ENCODE results near the gene CAMK2A. TPM values are rescaled to one million over a fixed set of nuclear protein-coding genes. Genes with fewer than 3 reads are reported as not detected.

Gene CAMK2A
- total RNA-seq, 4 donors from 2014 or later, result not detected

GRCh38 chr5:150186897-150187296 is 102.7 kb downstream of the CAMK2A start:
- TF ChIP-seq, protein P1, sequence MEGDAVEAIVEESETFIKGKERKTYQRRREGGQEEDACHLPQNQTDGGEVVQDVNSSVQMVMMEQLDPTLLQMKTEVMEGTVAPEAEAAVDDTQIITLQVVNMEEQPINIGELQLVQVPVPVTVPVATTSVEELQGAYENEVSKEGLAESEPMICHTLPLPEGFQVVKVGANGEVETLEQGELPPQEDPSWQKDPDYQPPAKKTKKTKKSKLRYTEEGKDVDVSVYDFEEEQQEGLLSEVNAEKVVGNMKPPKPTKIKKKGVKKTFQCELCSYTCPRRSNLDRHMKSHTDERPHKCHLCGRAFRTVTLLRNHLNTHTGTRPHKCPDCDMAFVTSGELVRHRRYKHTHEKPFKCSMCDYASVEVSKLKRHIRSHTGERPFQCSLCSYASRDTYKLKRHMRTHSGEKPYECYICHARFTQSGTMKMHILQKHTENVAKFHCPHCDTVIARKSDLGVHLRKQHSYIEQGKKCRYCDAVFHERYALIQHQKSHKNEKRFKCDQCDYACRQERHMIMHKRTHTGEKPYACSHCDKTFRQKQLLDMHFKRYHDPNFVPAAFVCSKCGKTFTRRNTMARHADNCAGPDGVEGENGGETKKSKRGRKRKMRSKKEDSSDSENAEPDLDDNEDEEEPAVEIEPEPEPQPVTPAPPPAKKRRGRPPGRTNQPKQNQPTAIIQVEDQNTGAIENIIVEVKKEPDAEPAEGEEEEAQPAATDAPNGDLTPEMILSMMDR (IDR thresholded peaks at IDR 0.05; ENCODE audit: low read depth), result no peak

- TF ChIP-seq, protein P1 (IDR thresholded peaks at IDR 0.05; ENCODE audit: low read depth), result no peak
Measured at GRCh38 chr5:150186137-150186536, 103.4 kb downstream of the CAMK2A start.

- TF ChIP-seq, protein P1 (IDR thresholded peaks at IDR 0.05; ENCODE audit: low read depth), result no peak
Measured at GRCh38 chr5:150184990-150185912, 104.3 kb downstream of the CAMK2A start.

- TF ChIP-seq, protein P1 (IDR thresholded peaks at IDR 0.05; ENCODE audit: low read depth), result no peak
Measured at GRCh38 chr5:150184006-150184405, 105.6 kb downstream of the CAMK2A start.

GRCh38 chr5:150183436-150183835 is 106.1 kb downstream of the CAMK2A start:
- TF ChIP-seq, protein P1 (IDR thresholded peaks at IDR 0.05; ENCODE audit: low read depth), result no peak

GRCh38 chr5:150182774-150183173 is 106.8 kb downstream of the CAMK2A start:
- TF ChIP-seq, protein P1 (IDR thresholded peaks at IDR 0.05; ENCODE audit: low read depth), result no peak

GRCh38 chr5:150181766-150182545 is 107.6 kb downstream of the CAMK2A start:
- TF ChIP-seq, protein P1 (IDR thresholded peaks at IDR 0.05; ENCODE audit: low read depth), result no peak

Data from subcutaneous adipose tissue (tissue), 4 donors.